ENCODE data around the gene SREK1IP1. TPM values are rescaled to one million over a fixed set of nuclear protein-coding genes. Genes with fewer than 3 reads are reported as not detected.

SREK1IP1 gene
- total and polyA plus RNA-seq, 2 donors (not counting 1 experiment from before 2014, with no cell fraction given), result 4.4 to 25.5 TPM

DNA sequence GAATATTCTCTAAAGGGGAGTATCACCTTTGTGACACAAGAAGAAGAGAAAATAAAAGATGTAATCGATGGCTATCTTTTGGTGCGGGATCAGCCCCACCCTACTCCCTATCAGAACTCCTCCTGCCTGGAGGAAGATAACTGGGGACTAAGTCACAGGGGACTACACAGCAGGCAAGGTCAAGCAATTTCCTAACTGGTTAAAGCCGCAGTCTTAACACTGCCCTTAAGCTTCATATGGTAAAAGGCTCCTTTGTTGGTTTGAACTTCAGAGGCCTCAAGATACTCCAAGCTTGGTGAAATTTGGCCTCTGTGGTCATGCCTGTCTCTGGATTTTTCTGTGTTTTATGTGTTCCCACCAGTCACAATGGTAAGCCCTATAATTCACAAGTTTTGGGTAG, 79.5 kb downstream of the SREK1IP1 start:
- ChIA-PET CTCF (no interaction called here), POLR2A (no interaction called here)
- intact Hi-C loops (cut with micrococcal nuclease), result no loop called here
- H3K9me3 Mint-ChIP-seq (ENCODE audit: insufficient read depth), result no peaks in the 10 kb centered on the region
- peaks cover 0 to 22% (median 16%) of the 10 kb centered on the region in 4 experiments for H3K27me3 ChIP-seq (replicated peaks in 1 of 4; ENCODE audit: control extremely low read depth in 1 of 4, control insufficient read depth in 3 of 4, insufficient read depth in 4 of 4, low read length in 3 of 4)
- H3K4me2 ChIP-seq (replicated peaks; ENCODE audit: low read depth, low read length, poor library complexity, severe bottlenecking), result no peak overlapping the region
- no peak overlapping the region for H3K4me3 ChIP-seq (ENCODE audit: control extremely low read depth in 1 of 5, extremely low read depth in 1 of 5, insufficient read depth in 1 of 5, low read depth in 2 of 5, low read length in 4 of 5)
- H3K4me1 ChIP-seq (ENCODE audit: control insufficient read depth in 2 of 2, insufficient read depth in 2 of 2, low read length in 2 of 2), result peaks cover 6 to 8% of the 10 kb centered on the region in 2 donors
- H4K20me1 ChIP-seq (ENCODE audit: control insufficient read depth, insufficient read depth, low read length, poor library complexity, severe bottlenecking), result no peaks in the 10 kb centered on the region
- peaks cover 7% of the 10 kb centered on the region for H3K4me1 Mint-ChIP-seq
- no peaks in the 10 kb centered on the region for H3K36me3 ChIP-seq (replicated peaks in 1 of 2; ENCODE audit: control extremely low read depth in 1 of 2, control insufficient read depth in 1 of 2, extremely low read depth in 1 of 2, insufficient read depth in 2 of 2, low read length in 1 of 2)
- no peak overlapping the region for H3K27ac ChIP-seq (ENCODE audit: low read length in 2 of 2)
- ATAC-seq (ENCODE audit: low read depth) (no peak), DNase-seq (no peak)
- no peak overlapping the region for H3K27ac Mint-ChIP-seq
- H3K9ac ChIP-seq (ENCODE audit: low read length), result no peak overlapping the region
- H3K27me3 Mint-ChIP-seq, result peaks cover 52% of the 10 kb centered on the region
- WGBS (ENCODE audit: insufficient coverage), result 78% methylated on average over 1 of the region's 3 CpGs
- H3K79me2 ChIP-seq (ENCODE audit: control insufficient read depth, insufficient read depth, low read length), result no peaks in the 10 kb centered on the region
- no peak overlapping the region for H3K4me3 Mint-ChIP-seq
- TF ChIP-seq, protein P1, sequence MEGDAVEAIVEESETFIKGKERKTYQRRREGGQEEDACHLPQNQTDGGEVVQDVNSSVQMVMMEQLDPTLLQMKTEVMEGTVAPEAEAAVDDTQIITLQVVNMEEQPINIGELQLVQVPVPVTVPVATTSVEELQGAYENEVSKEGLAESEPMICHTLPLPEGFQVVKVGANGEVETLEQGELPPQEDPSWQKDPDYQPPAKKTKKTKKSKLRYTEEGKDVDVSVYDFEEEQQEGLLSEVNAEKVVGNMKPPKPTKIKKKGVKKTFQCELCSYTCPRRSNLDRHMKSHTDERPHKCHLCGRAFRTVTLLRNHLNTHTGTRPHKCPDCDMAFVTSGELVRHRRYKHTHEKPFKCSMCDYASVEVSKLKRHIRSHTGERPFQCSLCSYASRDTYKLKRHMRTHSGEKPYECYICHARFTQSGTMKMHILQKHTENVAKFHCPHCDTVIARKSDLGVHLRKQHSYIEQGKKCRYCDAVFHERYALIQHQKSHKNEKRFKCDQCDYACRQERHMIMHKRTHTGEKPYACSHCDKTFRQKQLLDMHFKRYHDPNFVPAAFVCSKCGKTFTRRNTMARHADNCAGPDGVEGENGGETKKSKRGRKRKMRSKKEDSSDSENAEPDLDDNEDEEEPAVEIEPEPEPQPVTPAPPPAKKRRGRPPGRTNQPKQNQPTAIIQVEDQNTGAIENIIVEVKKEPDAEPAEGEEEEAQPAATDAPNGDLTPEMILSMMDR (IDR thresholded peaks at IDR 0.05), result no peak
- TF ChIP-seq EZH2 (IDR thresholded peaks at IDR 0.05; ENCODE audit: borderline replicate concordance, insufficient read depth, low read depth, low read length, poor library complexity, severe bottlenecking), result no peak
- H2AFZ ChIP-seq (ENCODE audit: insufficient read depth, low read depth, low read length, poor library complexity, severe bottlenecking), result no peak overlapping the region
- no peaks in the 10 kb centered on the region for H3K9me3 ChIP-seq (ENCODE audit: control extremely low read depth in 1 of 3, control insufficient read depth in 2 of 3, insufficient read depth in 1 of 3, low read length in 2 of 3)

DNA sequence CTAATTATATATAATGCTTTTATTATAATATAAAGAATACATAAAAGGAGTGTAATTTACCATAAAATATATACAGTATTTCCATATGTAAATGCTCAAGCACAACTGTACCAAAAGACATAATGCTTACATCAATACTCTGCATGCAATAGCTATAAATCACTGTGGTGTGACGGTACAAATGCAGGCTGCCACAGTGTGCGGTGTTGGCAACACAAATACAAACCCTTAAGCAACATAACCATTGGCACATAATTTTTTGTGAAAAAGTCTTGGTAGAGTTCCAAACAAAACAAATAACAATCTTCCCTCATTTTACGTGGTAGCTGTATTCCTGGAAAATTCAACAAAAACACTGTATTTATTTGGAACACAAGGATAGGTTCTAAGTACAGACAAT, 80.1 kb downstream of the SREK1IP1 start:
- no peaks in the 10 kb centered on the region for H3K36me3 ChIP-seq (replicated peaks in 1 of 2; ENCODE audit: control extremely low read depth in 1 of 2, control insufficient read depth in 1 of 2, extremely low read depth in 1 of 2, insufficient read depth in 2 of 2, low read length in 1 of 2)
- peaks cover 0 to 22% (median 15%) of the 10 kb centered on the region in 4 experiments for H3K27me3 ChIP-seq (replicated peaks in 1 of 4; ENCODE audit: control extremely low read depth in 1 of 4, control insufficient read depth in 3 of 4, insufficient read depth in 4 of 4, low read length in 3 of 4)
- H3K79me2 ChIP-seq (ENCODE audit: control insufficient read depth, insufficient read depth, low read length), result no peaks in the 10 kb centered on the region
- WGBS (ENCODE audit: insufficient coverage), result no CpG with 5 or more reads among the region's 3 CpGs
- no peak overlapping the region for H3K4me2 ChIP-seq (replicated peaks; ENCODE audit: low read depth, low read length, poor library complexity, severe bottlenecking)
- TF ChIP-seq, protein P1 (IDR thresholded peaks at IDR 0.05), result no peak
- no peak for TF ChIP-seq EZH2 (IDR thresholded peaks at IDR 0.05; ENCODE audit: borderline replicate concordance, insufficient read depth, low read depth, low read length, poor library complexity, severe bottlenecking)
- peaks cover 6 to 8% of the 10 kb centered on the region in 2 donors for H3K4me1 ChIP-seq (ENCODE audit: control insufficient read depth in 2 of 2, insufficient read depth in 2 of 2, low read length in 2 of 2)
- CTCF ChIA-PET, result no interaction called here
- H3K9ac ChIP-seq (ENCODE audit: low read length), result no peak overlapping the region
- no peak overlapping the region for H2AFZ ChIP-seq (ENCODE audit: insufficient read depth, low read depth, low read length, poor library complexity, severe bottlenecking)
- Mint-ChIP-seq H3K9me3 (ENCODE audit: insufficient read depth) (no peaks in the 10 kb centered on the region), H3K4me1 (peaks cover 7% of the 10 kb centered on the region), H3K27me3 (peaks cover 46% of the 10 kb centered on the region), H3K4me3 (no peak overlapping the region), H3K27ac (no peak overlapping the region)
- intact Hi-C loops (cut with micrococcal nuclease), result no loop called here
- ATAC-seq (ENCODE audit: low read depth) (no peak), DNase-seq (no peak)
- H4K20me1 ChIP-seq (ENCODE audit: control insufficient read depth, insufficient read depth, low read length, poor library complexity, severe bottlenecking), result no peaks in the 10 kb centered on the region
- POLR2A ChIA-PET, result no interaction called here
- no peaks in the 10 kb centered on the region for H3K9me3 ChIP-seq (ENCODE audit: control extremely low read depth in 1 of 3, control insufficient read depth in 2 of 3, insufficient read depth in 1 of 3, low read length in 2 of 3)
- no peak overlapping the region for H3K4me3 ChIP-seq (ENCODE audit: control extremely low read depth in 1 of 5, extremely low read depth in 1 of 5, insufficient read depth in 1 of 5, low read depth in 2 of 5, low read length in 4 of 5)
- H3K27ac ChIP-seq (ENCODE audit: low read length in 2 of 2), result no peak overlapping the region

Data from B cell (primary cell).